ENCODE results near the gene PANK1. TPM values are rescaled to one million over a fixed set of nuclear protein-coding genes. Genes with fewer than 3 reads are reported as not detected.

Gene PANK1
- total and polyA plus RNA-seq, 2 of the 4 experiments (the other 2 are of a cell fraction), result 3.0 to 8.8 TPM

GRCh38 chr10:89549510-89549909, 95.5 kb downstream of the PANK1 start:
- ChIA-PET POLR2A (ENCODE audit: unreplicated experiment) (no interaction called here), CTCF (interaction anchor here (1.4 to 2.1 kb wide), 2 partner anchors 9 to 83 kb away, joined by 5 read pairs; no protein-coding TSS in a partner anchor)
- H2BK15ac ChIP-seq (ENCODE audit: low read depth, low read length), result no peak overlapping the region
- H4K20me1 ChIP-seq (ENCODE audit: insufficient read depth, low read length), result no peaks in the 10 kb centered on the region
- H3K4me2 ChIP-seq (ENCODE audit: low read depth, low read length), result no peak overlapping the region
- dilution Hi-C loops (cut with HindIII; ENCODE audit: low sequenced_read_pairs, unreplicated experiment), result no loop called here
- intact Hi-C loops (cut with micrococcal nuclease), result no loop called here
- no peak overlapping the region for H2BK5ac ChIP-seq (ENCODE audit: low read depth, low read length, poor library complexity, severe bottlenecking)
- TF ChIP-seq BHLHE40 (IDR thresholded peaks at IDR 0.05; ENCODE audit: low read depth, low read length), result no peak
- TF ChIP-seq, protein P1, sequence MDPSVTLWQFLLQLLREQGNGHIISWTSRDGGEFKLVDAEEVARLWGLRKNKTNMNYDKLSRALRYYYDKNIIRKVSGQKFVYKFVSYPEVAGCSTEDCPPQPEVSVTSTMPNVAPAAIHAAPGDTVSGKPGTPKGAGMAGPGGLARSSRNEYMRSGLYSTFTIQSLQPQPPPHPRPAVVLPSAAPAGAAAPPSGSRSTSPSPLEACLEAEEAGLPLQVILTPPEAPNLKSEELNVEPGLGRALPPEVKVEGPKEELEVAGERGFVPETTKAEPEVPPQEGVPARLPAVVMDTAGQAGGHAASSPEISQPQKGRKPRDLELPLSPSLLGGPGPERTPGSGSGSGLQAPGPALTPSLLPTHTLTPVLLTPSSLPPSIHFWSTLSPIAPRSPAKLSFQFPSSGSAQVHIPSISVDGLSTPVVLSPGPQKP (IDR thresholded peaks at IDR 0.05; ENCODE audit: borderline replicate concordance, low read depth, low read length), result no peak
- peaks cover 5% of the 10 kb centered on the region for H3K9me1 ChIP-seq (ENCODE audit: insufficient read depth, low read length)
- no peaks in the 10 kb centered on the region for H3K27me3 ChIP-seq (ENCODE audit: control insufficient read depth, insufficient read depth, low read length)
- H3K4me1 ChIP-seq (ENCODE audit: control insufficient read depth, insufficient read depth, low read length), result peaks cover 1% of the 10 kb centered on the region; the same call in 1 of the 2 replicates
- WGBS, 2 experiments (ENCODE audit: extremely low coverage in 2 of 2, insufficient read length in 1 of 2), result no CpG with 5 or more reads among the region's 1 CpG
- no peak overlapping the region for H3K4ac ChIP-seq (ENCODE audit: low read depth, low read length)
- no peak overlapping the region for H2AFZ ChIP-seq (replicated peaks; ENCODE audit: low read length, poor library complexity)
- no peak overlapping the region for H3K56ac ChIP-seq (ENCODE audit: extremely low read depth, insufficient read depth, low read length)
- no peak overlapping the region for H3K27ac ChIP-seq (ENCODE audit: insufficient read depth, low read length)
- H4K8ac ChIP-seq (ENCODE audit: low read depth in 2 of 2, low read length in 2 of 2), result no peak overlapping the region
- no peak overlapping the region for H2AK5ac ChIP-seq (ENCODE audit: low read depth, low read length)
- H4K5ac ChIP-seq (ENCODE audit: low read depth, low read length), result no peak overlapping the region
- BruUV-seq (replicated peaks), result no TSS peak
- no peaks in the 10 kb centered on the region for H3K36me3 ChIP-seq (ENCODE audit: control insufficient read depth, insufficient read depth, low read length)
- in situ Hi-C loops (cut with MboI; ENCODE audit: low sequenced_read_pairs), result no loop called here
- H3K18ac ChIP-seq (ENCODE audit: low read depth, low read length), result no peak overlapping the region
- H4K91ac ChIP-seq (ENCODE audit: insufficient read depth, low read depth, low read length), result no peak overlapping the region
- no peak overlapping the region for H2BK120ac ChIP-seq (ENCODE audit: low read depth, low read length)
- no peak overlapping the region for H3K14ac ChIP-seq (replicated peaks; ENCODE audit: low read depth, low read length)
- H3K23ac ChIP-seq (ENCODE audit: low read depth, low read length), result no peak overlapping the region
- no peaks in the 10 kb centered on the region for H3K9me3 ChIP-seq (ENCODE audit: control insufficient read depth, insufficient read depth, low read length)
- no peak overlapping the region for H2AK9ac ChIP-seq (replicated peaks; ENCODE audit: low read depth, low read length, poor library complexity)
- H3K79me1 ChIP-seq (ENCODE audit: low read depth in 1 of 2, low read length in 2 of 2), result no peaks in the 10 kb centered on the region
- no peak overlapping the region for H2BK20ac ChIP-seq (ENCODE audit: low read depth, low read length)
- ATAC-seq (ENCODE audit: low read depth), result no peak
- no peak overlapping the region for H3K4me3 ChIP-seq (ENCODE audit: insufficient read depth, low read depth, low read length)
- no peak for DNase-seq
- H3K9ac ChIP-seq (ENCODE audit: low read depth, low read length), result no peak overlapping the region

Data from IMR-90 (cell line).